SU-DHL-6 (cell line): ENCODE data around the gene ATP9A.

Source experiments
- CTCF ChIP-seq: fragments of 200-600 bp; sonication (generic); IDR thresholded peaks from one replicate; pipeline ENCODE4 v1.5.1; 2017; ENCODE audit warnings: antibody characterized with exemption, mild to moderate bottlenecking, low read length, moderate library complexity; ENCODE audit not compliant: insufficient read depth, poor library complexity, severe bottlenecking
- EZH2phosphoT487 ChIP-seq: fragments of 200-600 bp; sonication (generic), shearing (Covaris generic); conservative IDR thresholded peaks from 2 replicates; pipeline ENCODE4 v1.6.1; 2018; ENCODE audit warnings: mild to moderate bottlenecking, antibody characterized with exemption, low read length, moderate library complexity, mixed read lengths

- TF ChIP-seq CTCF (no peak), EZH2phosphoT487 (no peak)
These were observed 28.1 kb upstream of the ATP9A start for GRCh38 chr20:51796340-51796739.
